Vagina (tissue), 2 donors: ENCODE data around the gene ACADL.

Experiments
- POLR2A ChIP-seq, 2 donors: fragments of 450-650 bp; IDR thresholded peaks; one replicate each; pipeline ENCODE4 v1.6.1; 2017; ENCODE audit warnings: antibody characterized with exemption in 2 of 2, mild to moderate bottlenecking in 2 of 2, moderate library complexity in 2 of 2
- POLR2AphosphoS5 ChIP-seq, 2 donors: sonication (generic); formaldehyde crosslinking; IDR thresholded peaks; one replicate each; pipeline ENCODE4 v1.9.0; 2017; ENCODE audit warnings: antibody characterized with exemption in 2 of 2, mild to moderate bottlenecking in 2 of 2, low read depth in 1 of 2; ENCODE audit not compliant: insufficient read depth in 1 of 2
- TF ChIP-seq, protein P1 (sequence below), 3 experiments: fragments of 450-650 bp in 2 of 3; fragments of 200-600 bp in 1 of 3; sonication (generic) in 1 of 3; IDR thresholded peaks; one replicate each; pipeline ENCODE4 v1.5.1; 2017 to 2019; ENCODE audit warnings: antibody characterized with exemption in 3 of 3, mild to moderate bottlenecking in 2 of 3, moderate library complexity in 2 of 3

GRCh38 chr2:210224941-210225672, at the start of gene ACADL:
- TF ChIP-seq, protein P1, sequence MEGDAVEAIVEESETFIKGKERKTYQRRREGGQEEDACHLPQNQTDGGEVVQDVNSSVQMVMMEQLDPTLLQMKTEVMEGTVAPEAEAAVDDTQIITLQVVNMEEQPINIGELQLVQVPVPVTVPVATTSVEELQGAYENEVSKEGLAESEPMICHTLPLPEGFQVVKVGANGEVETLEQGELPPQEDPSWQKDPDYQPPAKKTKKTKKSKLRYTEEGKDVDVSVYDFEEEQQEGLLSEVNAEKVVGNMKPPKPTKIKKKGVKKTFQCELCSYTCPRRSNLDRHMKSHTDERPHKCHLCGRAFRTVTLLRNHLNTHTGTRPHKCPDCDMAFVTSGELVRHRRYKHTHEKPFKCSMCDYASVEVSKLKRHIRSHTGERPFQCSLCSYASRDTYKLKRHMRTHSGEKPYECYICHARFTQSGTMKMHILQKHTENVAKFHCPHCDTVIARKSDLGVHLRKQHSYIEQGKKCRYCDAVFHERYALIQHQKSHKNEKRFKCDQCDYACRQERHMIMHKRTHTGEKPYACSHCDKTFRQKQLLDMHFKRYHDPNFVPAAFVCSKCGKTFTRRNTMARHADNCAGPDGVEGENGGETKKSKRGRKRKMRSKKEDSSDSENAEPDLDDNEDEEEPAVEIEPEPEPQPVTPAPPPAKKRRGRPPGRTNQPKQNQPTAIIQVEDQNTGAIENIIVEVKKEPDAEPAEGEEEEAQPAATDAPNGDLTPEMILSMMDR (IDR thresholded peaks at IDR 0.05) = no peak
- TF ChIP-seq POLR2A (IDR thresholded peaks at IDR 0.05) (no peak), POLR2AphosphoS5 (IDR thresholded peaks at IDR 0.05; ENCODE audit: insufficient read depth in 1 of 2, low read depth in 1 of 2) (peak in 1 of 2 donors; percentile 18)
